ENCODE measurements around the gene SCMH1. TPM values are rescaled to one million over a fixed set of nuclear protein-coding genes. Genes with fewer than 3 reads are reported as not detected.
A peak's percentile ranks its signal among the peaks of the same experiment; 100 is the strongest.

The SCMH1 gene
- total and polyA plus RNA-seq, 11 donors, result 36.0 to 56.2 (median 43.0) TPM

- peaks cover 0 to 96% (median 61%) of the 10 kb centered on the region in 9 donors for H3K36me3 ChIP-seq
- H3K9me3 ChIP-seq, result no peaks in the 10 kb centered on the region
- no peak overlapping the region for H3K27ac ChIP-seq
- 90 to 96% (median 91%) methylated on average over 18 to 19 of the region's 19 CpGs for WGBS, 4 donors
- peaks cover 0 to 20% (median 12%) of the 10 kb centered on the region in 12 donors for H3K4me1 ChIP-seq
- ATAC-seq, result no peak
- no peak for DNase-seq
- intact Hi-C loops (cut with DNase I), result no loop called here
- no peaks in the 10 kb centered on the region for H3K27me3 ChIP-seq
- no peak overlapping the region for H3K4me3 ChIP-seq
- TF ChIP-seq POLR2A (IDR thresholded peaks at IDR 0.05) (no peak), CTCF (IDR thresholded peaks at IDR 0.05) (no peak)
Observed at GRCh38 chr1:41006942-41007865, 234.9 kb downstream of the SCMH1 start.

GRCh38 chr1:41005876-41006275 lies 236.2 kb downstream of the SCMH1 start:
- Histone ChIP-seq H3K27ac (no peak overlapping the region), H3K36me3 (peaks cover 0 to 98% (median 66%) of the 10 kb centered on the region in 9 donors), H3K27me3 (no peaks in the 10 kb centered on the region), H3K9me3 (no peaks in the 10 kb centered on the region), H3K4me1 (peaks cover 0 to 20% (median 12%) of the 10 kb centered on the region in 12 donors), H3K4me3 (no peak overlapping the region)
- no peak for ATAC-seq
- intact Hi-C loops (cut with DNase I), result no loop called here
- 92 to 96% (median 94%) methylated on average over 5 of the region's 5 CpGs for WGBS, 4 donors
- TF ChIP-seq POLR2A (IDR thresholded peaks at IDR 0.05), result no peak
- no peak for DNase-seq

GRCh38 chr1:41003640-41004220 lies 238.4 kb downstream of the SCMH1 start:
- 25 to 37% (median 29%) methylated on average over 11 of the region's 11 CpGs for WGBS, 4 donors
- Histone ChIP-seq H3K27ac (peak overlapping the region in 2 of 12 donors; percentile 15 to 61), H3K36me3 (peaks cover 0 to 98% (median 63%) of the 10 kb centered on the region in 9 donors), H3K9me3 (no peaks in the 10 kb centered on the region), H3K4me1 (peaks cover 0 to 20% (median 12%) of the 10 kb centered on the region in 12 donors), H3K4me3 (no peak overlapping the region), H3K27me3 (no peaks in the 10 kb centered on the region)
- intact Hi-C loops (cut with DNase I), result no loop called here
- TF ChIP-seq CTCF (IDR thresholded peaks at IDR 0.05), result peak; percentile 5 to 70 (median 48)
- TF ChIP-seq POLR2A (IDR thresholded peaks at IDR 0.05), result no peak
- DNase-seq (peak; percentile 90 to 96 (median 91)), ATAC-seq (peak; percentile 94 to 98 (median 96))

- H3K27me3 ChIP-seq, result no peaks in the 10 kb centered on the region
- intact Hi-C loops (cut with DNase I), result no loop called here
- no peak for TF ChIP-seq POLR2A (IDR thresholded peaks at IDR 0.05)
- TF ChIP-seq CTCF (IDR thresholded peaks at IDR 0.05), result no peak
- ATAC-seq (no peak), DNase-seq (no peak)
- H3K4me1 ChIP-seq, result peaks cover 0 to 20% (median 12%) of the 10 kb centered on the region in 12 donors
- WGBS, 4 donors, result 87 to 93% (median 89%) methylated on average over 8 to 9 of the region's 9 CpGs
- peaks cover 0 to 98% (median 63%) of the 10 kb centered on the region in 9 donors for H3K36me3 ChIP-seq
- H3K4me3 ChIP-seq, result no peak overlapping the region
- H3K27ac ChIP-seq, result peak overlapping the region in 2 of 12 donors; percentile 15 to 61
- no peaks in the 10 kb centered on the region for H3K9me3 ChIP-seq
Observed at GRCh38 chr1:41003127-41003639, 238.9 kb downstream of the SCMH1 start.
